ENCODE measurements around the gene NKX6-1. TPM values are rescaled to one million over a fixed set of nuclear protein-coding genes. Genes with fewer than 3 reads are reported as not detected.

The NKX6-1 gene
- total RNA-seq, 1 experiment from 2014 or later, result 0.09 TPM

- no peaks in the 10 kb centered on the region for H3K79me1 ChIP-seq (ENCODE audit: insufficient read depth, low read depth, low read length, poor library complexity, severe bottlenecking)
- Mint-ChIP-seq H3K27ac (no peak overlapping the region), H3K36me3 (ENCODE audit: insufficient read depth in 1 of 3, low read depth in 3 of 3) (0 out of 7 replicates have a peak, but pooled peaks cover 0 to 2% (median 0%) of the 10 kb centered on the region in 3 experiments), H3K27me3 (ENCODE audit: low read depth) (peaks cover 100% of the 10 kb centered on the region), H3K9me3 (peaks cover 3 to 4% of the 10 kb centered on the region in 2 experiments; a peak in 2 of 5 replicates), H3K4me1 (peaks cover 23 to 40% of the 10 kb centered on the region in 2 experiments), H3K4me3 (no peak overlapping the region)
- H3K14ac ChIP-seq (ENCODE audit: insufficient read depth, low read length), result no peak overlapping the region
- H3K56ac ChIP-seq (ENCODE audit: insufficient read length, low read depth, low read length), result no peak overlapping the region
- H3K27me3 ChIP-seq (ENCODE audit: insufficient read depth, low read length), result peaks cover 70% of the 10 kb centered on the region
- DNase-seq, result peak; percentile 37
- no peaks in the 10 kb centered on the region for H3K79me2 ChIP-seq (ENCODE audit: insufficient read depth, low read length)
- no CpG with 5 or more reads among the region's 20 CpGs for WGBS (ENCODE audit: extremely low coverage, insufficient read length, low lambda C conversion rate)
- no peak overlapping the region for H3K27ac ChIP-seq (ENCODE audit: insufficient read length, low read depth, low read length)
- H3T11ph ChIP-seq (ENCODE audit: low read length), result no peak overlapping the region
- H4K8ac ChIP-seq (replicated peaks; ENCODE audit: insufficient read length, low read depth, low read length), result no peak overlapping the region
- H2AK5ac ChIP-seq (ENCODE audit: insufficient read length, low read length), result no peak overlapping the region
- no peak for TF ChIP-seq CTCF (conservative IDR thresholded peaks at IDR 0.05)
- no peak overlapping the region for H4K5ac ChIP-seq (ENCODE audit: insufficient read length, low read depth, low read length)
- H2BK20ac ChIP-seq (ENCODE audit: low read depth, low read length, poor library complexity, severe bottlenecking), result no peak overlapping the region
- peaks cover 6% of the 10 kb centered on the region for H3K4me1 ChIP-seq (ENCODE audit: insufficient read depth, low read length)
- no peak overlapping the region for H3K4ac ChIP-seq (ENCODE audit: low read depth, low read length)
- H2BK15ac ChIP-seq (ENCODE audit: low read depth, low read length), result no peak overlapping the region
- H4K20me1 ChIP-seq (ENCODE audit: control insufficient read depth, insufficient read depth, insufficient read length), result no peaks in the 10 kb centered on the region
- no peak overlapping the region for H3K23ac ChIP-seq (ENCODE audit: insufficient read length, low read depth, low read length)
- H2BK120ac ChIP-seq (ENCODE audit: low read depth, low read length, poor library complexity, severe bottlenecking), result no peak overlapping the region
- H3K4me2 ChIP-seq (ENCODE audit: insufficient read depth, insufficient read length, low read length), result peak overlapping the region; percentile 33
- no peak overlapping the region for H2BK5ac ChIP-seq (ENCODE audit: insufficient read length, low read length)
- H2AFZ ChIP-seq (ENCODE audit: low read length), result no peak overlapping the region
- no peaks in the 10 kb centered on the region for H3K9me3 ChIP-seq (ENCODE audit: control insufficient read depth, low read depth, low read length)
- no peak overlapping the region for H3K9ac ChIP-seq (ENCODE audit: extremely low read depth, insufficient read length, low read length)
- H3K18ac ChIP-seq (ENCODE audit: insufficient read length, low read depth, low read length), result no peak overlapping the region
- no peak overlapping the region for H2BK12ac ChIP-seq (ENCODE audit: insufficient read length, low read depth, low read length)
- peaks cover 3% of the 10 kb centered on the region for H3K23me2 ChIP-seq (ENCODE audit: insufficient read length, low read depth, low read length, poor library complexity, severe bottlenecking)
- H4K91ac ChIP-seq (ENCODE audit: insufficient read length, low read depth, low read length), result no peak overlapping the region
Observed at GRCh38 chr4:84483688-84484087, 15.4 kb downstream of the NKX6-1 start.
